HG02623 (cell line): ENCODE results near the gene POLRMT.
"Not testable (repeated sequence)": the region's sequence is repeated elsewhere in the genome, so short reads cannot be mapped to it uniquely, and the experiment has no call there.

Experiments
- ATAC-seq: cut with Tn5 transposase; IDR thresholded peaks from one replicate; pipeline ENCODE4 v1.9.1; 2021; ENCODE audit warnings: moderate library complexity; ENCODE audit not compliant: unreplicated experiment

Gene POLRMT

GRCh38 chr19:613732-614567, 19.4 kb downstream of the POLRMT start:
- no peak for ATAC-seq

GRCh38 chr19:612941-613340, 20.4 kb downstream of the POLRMT start:
- no peak for ATAC-seq

GRCh38 chr19:611481-611868, 21.9 kb downstream of the POLRMT start:
- ATAC-seq, result no peak

GRCh38 chr19:610801-611480, 22.4 kb downstream of the POLRMT start:
- no peak for ATAC-seq

GRCh38 chr19:610071-610800, 23.1 kb downstream of the POLRMT start:
- no peak for ATAC-seq

GRCh38 chr19:609004-609346, 24.4 kb downstream of the POLRMT start:
- no peak for ATAC-seq

GRCh38 chr19:608155-609003, 25.0 kb downstream of the POLRMT start:
- no peak for ATAC-seq

- ATAC-seq, result no peak
These were observed 25.8 kb downstream of the POLRMT start for GRCh38 chr19:607301-608154.

GRCh38 chr19:605061-605971, 28.0 kb downstream of the POLRMT start:
- ATAC-seq, result not testable (repeated sequence)

GRCh38 chr19:604355-604754, 29.0 kb downstream of the POLRMT start:
- ATAC-seq, result no peak

- ATAC-seq, result not testable (repeated sequence)
These were observed 29.6 kb downstream of the POLRMT start for GRCh38 chr19:603779-604178.

GRCh38 chr19:603302-603639, 30.1 kb downstream of the POLRMT start:
- ATAC-seq, result not testable (repeated sequence)

- no peak for ATAC-seq
These were observed 30.7 kb downstream of the POLRMT start for GRCh38 chr19:602391-603301.

- ATAC-seq, result no peak
These were observed 31.5 kb downstream of the POLRMT start for GRCh38 chr19:601790-602189.

- no peak for ATAC-seq
These were observed 32.0 kb downstream of the POLRMT start for GRCh38 chr19:601310-601709.

GRCh38 chr19:597406-598315, 35.7 kb downstream of the POLRMT start:
- no peak for ATAC-seq

GRCh38 chr19:596263-596655, 37.1 kb downstream of the POLRMT start:
- no peak for ATAC-seq
